ENCODE data around the gene RUNDC3A. TPM values are rescaled to one million over a fixed set of nuclear protein-coding genes. Genes with fewer than 3 reads are reported as not detected.

Gene RUNDC3A
- total RNA-seq, 3 donors from 2014 or later (not counting 1 experiment from before 2014, with no cell fraction given): 0.31 to 0.48 TPM; not detected in 1

GRCh38 chr17:44318077-44318892, 9.9 kb downstream of the RUNDC3A start:
- H3K27me3 ChIP-seq (ENCODE audit: control insufficient read depth, insufficient read depth, low read length): peaks cover 24% of the 10 kb centered on the region
- DNase-seq (no peak), ATAC-seq (no peak)
- H3K4me1 ChIP-seq (ENCODE audit: control insufficient read depth, insufficient read depth, low read length): peaks cover 14% of the 10 kb centered on the region
- Mint-ChIP-seq H3K36me3 (no peaks in the 10 kb centered on the region), H3K4me3 (no peak overlapping the region), H3K27me3 (ENCODE audit: low read depth in 2 of 2) (peaks cover 29 to 30% of the 10 kb centered on the region in 2 donors), H3K4me1 (peaks cover 12 to 16% of the 10 kb centered on the region in 2 donors), H3K9me3 (no peaks in the 10 kb centered on the region), H3K27ac (no peak overlapping the region)
- no peaks in the 10 kb centered on the region for H3K9me3 ChIP-seq (ENCODE audit: control insufficient read depth, insufficient read depth, low read length)
- no peak for TF ChIP-seq CTCF (IDR thresholded peaks at IDR 0.05)
- intact Hi-C loops (cut with micrococcal nuclease): no loop called here
- peaks cover 26% of the 10 kb centered on the region for H3K36me3 ChIP-seq (ENCODE audit: control insufficient read depth, insufficient read depth, low read length)
- H3K4me3 ChIP-seq (ENCODE audit: low read length): no peak overlapping the region
- 88% methylated on average over 15 of the region's 15 CpGs for WGBS (ENCODE audit: insufficient coverage)
- no peak overlapping the region for H3K27ac ChIP-seq (ENCODE audit: low read length)

GRCh38 chr17:44320066-44320465, 11.7 kb downstream of the RUNDC3A start:
- Mint-ChIP-seq H3K4me1 (peaks cover 12 to 27% of the 10 kb centered on the region in 2 donors), H3K36me3 (no peaks in the 10 kb centered on the region), H3K9me3 (no peaks in the 10 kb centered on the region), H3K27ac (no peak overlapping the region), H3K4me3 (no peak overlapping the region), H3K27me3 (ENCODE audit: low read depth in 2 of 2) (peaks cover 19 to 21% of the 10 kb centered on the region in 2 donors)
- Histone ChIP-seq H3K27ac (ENCODE audit: low read length) (no peak overlapping the region), H3K9me3 (ENCODE audit: control insufficient read depth, insufficient read depth, low read length) (no peaks in the 10 kb centered on the region), H3K4me1 (ENCODE audit: control insufficient read depth, insufficient read depth, low read length) (peaks cover 22% of the 10 kb centered on the region), H3K36me3 (ENCODE audit: control insufficient read depth, insufficient read depth, low read length) (peaks cover 26% of the 10 kb centered on the region), H3K4me3 (ENCODE audit: low read length) (no peak overlapping the region), H3K27me3 (ENCODE audit: control insufficient read depth, insufficient read depth, low read length) (peaks cover 12% of the 10 kb centered on the region)
- WGBS (ENCODE audit: insufficient coverage): 94% methylated on average over 18 of the region's 18 CpGs
- ATAC-seq (no peak), DNase-seq (no peak)
- intact Hi-C loops (cut with micrococcal nuclease): no loop called here
- no peak for TF ChIP-seq CTCF (IDR thresholded peaks at IDR 0.05)

GRCh38 chr17:44321246-44322120, 13.1 kb downstream of the RUNDC3A start:
- Histone ChIP-seq H3K36me3 (ENCODE audit: control insufficient read depth, insufficient read depth, low read length) (peaks cover 26% of the 10 kb centered on the region), H3K27me3 (ENCODE audit: control insufficient read depth, insufficient read depth, low read length) (peaks cover 3% of the 10 kb centered on the region), H3K27ac (ENCODE audit: low read length) (no peak overlapping the region), H3K9me3 (ENCODE audit: control insufficient read depth, insufficient read depth, low read length) (no peaks in the 10 kb centered on the region), H3K4me1 (ENCODE audit: control insufficient read depth, insufficient read depth, low read length) (peaks cover 30% of the 10 kb centered on the region), H3K4me3 (ENCODE audit: low read length) (no peak overlapping the region)
- ATAC-seq (no peak), DNase-seq (no peak)
- intact Hi-C loops (cut with micrococcal nuclease): no loop called here
- Mint-ChIP-seq H3K27ac (no peak overlapping the region), H3K9me3 (no peaks in the 10 kb centered on the region), H3K27me3 (ENCODE audit: low read depth in 2 of 2) (peaks cover 9 to 10% of the 10 kb centered on the region in 2 donors), H3K4me1 (peaks cover 5 to 22% of the 10 kb centered on the region in 2 donors), H3K36me3 (no peaks in the 10 kb centered on the region), H3K4me3 (no peak overlapping the region)
- TF ChIP-seq CTCF (IDR thresholded peaks at IDR 0.05): no peak
- 98% methylated on average over 21 of the region's 21 CpGs for WGBS (ENCODE audit: insufficient coverage)
